Epithelial cell of esophagus (primary cell): ENCODE results near the gene TEKT5.

Source experiments
- DNase-seq: peaks from one replicate; pipeline ENCODE4 v3.0.0; 2010; ENCODE audit warnings: low read depth
- H3K4me3 ChIP-seq: 2 replicates; pipeline ENCODE4 v1.5.1; 2011; ENCODE audit warnings: mild to moderate bottlenecking, low read length, control low read depth
- CTCF ChIP-seq: IDR thresholded peaks from 2 replicates; pipeline ENCODE4 v1.5.1; 2011; ENCODE audit warnings: low read depth, mild to moderate bottlenecking, low read length, control low read depth, inconsistent platforms; ENCODE audit not compliant: insufficient read depth; ENCODE audit errors: missing control alignments

The TEKT5 gene

GRCh38 chr16:10699756-10700155 lies 5.0 kb upstream of the TEKT5 start:
- TF ChIP-seq CTCF: no peak
- DNase-seq: no peak
- H3K4me3 ChIP-seq: no peak overlapping the region

GRCh38 chr16:10694306-10694705 lies 424 bp downstream of the TEKT5 start:
- TF ChIP-seq CTCF: no peak

GRCh38 chr16:10693889-10694288 lies 841 bp downstream of the TEKT5 start:
- no peak for DNase-seq
- no peak for TF ChIP-seq CTCF
- no peak overlapping the region for H3K4me3 ChIP-seq

More at GRCh38 chr16:10694306-10694705, 424 bp downstream of the TEKT5 start:
- no peak for DNase-seq
- H3K4me3 ChIP-seq: no peak overlapping the region

GRCh38 chr16:10692470-10692869 lies 2.3 kb downstream of the TEKT5 start:
- TF ChIP-seq CTCF: no peak
- H3K4me3 ChIP-seq: no peak overlapping the region
- DNase-seq: no peak

- no peak overlapping the region for H3K4me3 ChIP-seq
- no peak for TF ChIP-seq CTCF
- DNase-seq: no peak
These were observed 6.0 kb downstream of the TEKT5 start for GRCh38 chr16:10688726-10689125.

GRCh38 chr16:10688291-10688690 lies 6.4 kb downstream of the TEKT5 start:
- no peak for TF ChIP-seq CTCF
- peak; percentile 24 for DNase-seq
- H3K4me3 ChIP-seq: no peak overlapping the region

GRCh38 chr16:10685709-10686108 lies 9.0 kb downstream of the TEKT5 start:
- no peak for DNase-seq
- no peak overlapping the region for H3K4me3 ChIP-seq
- no peak for TF ChIP-seq CTCF
